Stimulated activated CD8-positive, alpha-beta memory T cell treated with anti-CD3 and anti-CD28 coated beads, Interleukin-15, amount 100 ng/mL, for 4 hours (primary cell): Measurements from ENCODE around the gene SOX9.
"Not testable (repeated sequence)": the region's sequence is repeated elsewhere in the genome, so short reads cannot be mapped to it uniquely, and the experiment has no call there.

Experiments used
- DNase-seq, 2 donors: peaks; one replicate each; pipeline ENCODE4 v3.0.0-alpha.2; 2020; ENCODE audit warnings: low read depth in 2 of 2

Gene SOX9

GRCh38 chr17:72126575-72127486 lies 6.0 kb downstream of the SOX9 start:
- no peak for DNase-seq

DNA sequence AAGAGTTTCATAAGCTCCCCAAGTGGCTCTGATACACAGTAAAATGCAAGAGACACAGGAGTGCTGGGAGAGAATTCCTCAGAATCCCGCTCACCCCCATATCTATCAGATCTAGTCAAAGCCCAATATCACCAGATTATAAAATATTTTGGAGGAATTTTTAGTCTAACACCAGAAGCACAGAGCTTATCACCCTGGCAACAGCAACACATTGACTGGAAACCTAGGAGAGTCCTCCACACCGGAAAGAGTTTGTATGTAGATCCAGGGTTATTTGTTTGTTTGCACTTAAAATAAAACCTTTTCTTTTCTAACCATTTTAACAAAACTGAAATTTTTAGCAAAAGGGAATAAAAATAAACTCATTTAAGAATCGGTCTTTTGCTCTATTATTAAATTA lies 7.2 kb downstream of the SOX9 start:
- DNase-seq, result no peak

- DNase-seq, result no peak
Measured at GRCh38 chr17:72134608-72135394, 14.0 kb downstream of the SOX9 start.

GRCh38 chr17:72135546-72136325 lies 14.9 kb downstream of the SOX9 start:
- no peak for DNase-seq

DNA sequence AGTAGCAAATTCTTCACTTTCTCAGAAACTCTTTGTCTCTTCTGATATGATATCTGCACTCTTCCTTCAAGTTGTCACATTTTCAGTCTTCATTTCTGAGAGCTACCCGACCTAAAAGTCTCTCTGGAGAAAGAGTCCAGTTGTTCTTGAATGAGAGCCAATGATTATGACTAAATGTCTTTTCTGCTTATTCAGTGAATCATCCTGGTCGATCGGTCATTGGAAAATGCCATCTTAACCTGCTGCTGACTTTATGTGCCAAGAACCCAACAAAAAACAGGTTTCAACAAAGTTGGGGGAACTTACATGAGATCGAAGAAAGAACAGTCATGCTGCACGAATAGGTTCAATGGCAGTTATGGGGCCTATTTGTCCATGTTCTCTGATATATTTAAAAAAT lies 15.9 kb downstream of the SOX9 start:
- DNase-seq, result no peak

DNA sequence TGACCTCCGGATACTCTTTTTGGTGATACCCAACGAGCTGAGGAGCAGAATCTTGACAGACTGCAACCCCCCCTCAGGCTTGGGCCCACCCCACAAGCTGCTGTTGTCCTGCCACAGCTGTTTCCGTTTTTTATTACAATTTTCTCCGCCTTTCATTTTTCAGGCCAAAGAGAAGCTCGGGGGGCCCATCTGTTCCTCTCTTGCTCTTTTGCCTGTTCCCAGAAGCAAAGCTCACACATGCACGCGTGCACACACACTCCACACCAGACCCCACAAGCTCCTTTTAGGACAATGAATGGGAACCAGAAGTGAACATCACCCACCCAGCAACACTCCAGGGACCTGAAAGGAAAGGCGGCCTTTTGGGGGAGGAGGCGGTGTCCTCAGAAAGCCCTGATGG lies 16.3 kb downstream of the SOX9 start:
- no peak for DNase-seq

GRCh38 chr17:72139212-72139611 lies 18.4 kb downstream of the SOX9 start:
- DNase-seq, result no peak

DNA sequence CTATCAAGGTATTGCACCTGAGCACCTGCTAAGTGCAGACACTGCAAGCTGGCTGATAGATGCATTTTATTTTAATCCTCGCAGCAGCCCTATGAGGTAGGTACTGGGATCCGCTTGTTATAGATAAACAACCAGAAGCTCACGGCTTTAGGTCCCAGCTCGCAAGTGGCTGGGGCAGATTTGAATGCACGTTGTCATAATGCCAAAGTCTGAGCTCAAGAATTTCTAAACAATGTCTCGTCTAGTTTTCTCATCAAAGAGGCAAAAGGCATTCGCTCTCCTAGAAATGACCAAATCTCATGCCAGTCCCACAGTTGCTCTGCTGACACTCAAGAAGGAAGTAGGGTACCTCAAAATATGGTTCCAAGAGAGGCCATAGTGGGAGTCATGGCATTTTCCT lies 20.5 kb downstream of the SOX9 start:
- no peak for DNase-seq

DNA sequence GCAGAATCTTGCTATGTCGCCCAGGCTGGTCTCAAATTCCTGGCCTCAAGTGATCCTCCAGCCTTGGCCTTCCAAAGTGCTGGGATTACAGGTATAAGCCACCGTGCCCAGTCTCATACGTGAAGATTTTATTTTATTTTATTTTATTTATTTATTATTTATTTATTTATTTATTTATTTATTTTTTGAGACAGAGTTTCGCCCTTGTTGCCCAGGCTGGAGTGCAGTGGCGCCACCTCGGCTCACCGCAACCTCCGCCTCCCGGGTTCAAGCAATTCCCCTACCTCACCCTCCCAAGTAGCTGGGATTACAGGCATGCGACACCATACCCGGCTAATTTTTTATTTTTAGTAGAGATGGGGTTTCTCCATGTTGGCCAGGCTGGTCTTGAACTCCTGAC lies 21.3 kb downstream of the SOX9 start:
- DNase-seq, result not testable (repeated sequence)

GRCh38 chr17:72142614-72143013 lies 21.8 kb downstream of the SOX9 start:
- no peak for DNase-seq

GRCh38 chr17:72143245-72143644 lies 22.4 kb downstream of the SOX9 start:
- no peak for DNase-seq

DNA sequence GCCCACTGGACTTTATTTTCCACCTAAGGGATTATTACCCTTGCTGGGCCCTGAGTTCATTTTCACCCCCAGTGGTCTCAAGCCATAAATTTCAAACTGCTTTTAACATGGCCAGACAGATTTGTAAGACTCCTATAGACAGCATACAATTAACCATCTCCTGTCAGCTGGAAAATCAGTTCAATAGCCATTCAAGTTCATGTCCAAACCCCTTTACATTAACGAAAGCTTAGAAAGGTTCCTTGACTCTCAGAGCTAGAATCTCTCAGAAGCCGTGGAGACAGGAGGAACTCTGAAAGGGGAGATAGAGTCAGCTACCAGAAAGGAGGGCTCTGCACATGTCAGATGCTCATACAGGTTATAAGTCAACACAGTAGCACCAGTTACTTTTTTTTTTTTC lies 23.3 kb downstream of the SOX9 start:
- DNase-seq, result no peak

DNA sequence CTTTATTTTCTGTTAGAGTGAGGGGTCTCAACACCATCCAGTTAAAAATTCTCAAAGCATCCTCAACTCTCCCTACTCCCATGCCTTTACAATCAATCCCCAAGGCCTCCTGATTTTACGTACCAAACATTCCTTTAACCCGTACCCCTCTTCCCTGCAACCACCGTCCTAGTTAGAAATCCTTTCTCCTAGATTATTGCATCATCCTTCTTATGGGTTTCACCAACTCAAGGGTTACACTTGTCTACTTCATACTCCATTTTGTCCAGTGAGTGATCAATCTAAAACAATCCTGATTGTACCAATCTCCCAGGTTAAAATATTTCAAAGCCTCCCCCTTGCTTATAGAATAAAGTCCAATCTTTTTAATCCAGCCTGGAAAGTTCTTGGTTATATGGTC lies 24.7 kb downstream of the SOX9 start:
- no peak for DNase-seq

- no peak for DNase-seq
Measured at GRCh38 chr17:72145962-72146361, 25.1 kb downstream of the SOX9 start.

DNA sequence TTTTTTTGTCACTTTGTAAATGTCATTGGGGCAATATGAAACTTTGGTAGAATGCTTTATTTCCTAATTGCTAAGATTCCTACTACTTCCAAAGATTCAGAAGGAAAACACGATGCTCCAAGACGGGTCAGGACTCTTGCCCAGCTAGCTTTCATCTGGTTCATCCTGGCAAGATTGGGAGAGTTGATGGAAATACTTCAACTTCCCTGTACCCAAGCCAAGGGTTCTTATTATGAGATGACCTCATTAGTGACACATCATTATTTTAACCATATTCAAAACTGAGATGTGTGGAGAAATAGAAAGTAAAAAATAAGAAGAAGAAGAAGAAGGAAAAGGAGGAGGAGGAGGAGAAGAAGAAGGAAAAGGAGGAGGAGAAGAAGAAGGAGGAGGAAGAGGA lies 25.6 kb downstream of the SOX9 start:
- DNase-seq, result no peak

DNA sequence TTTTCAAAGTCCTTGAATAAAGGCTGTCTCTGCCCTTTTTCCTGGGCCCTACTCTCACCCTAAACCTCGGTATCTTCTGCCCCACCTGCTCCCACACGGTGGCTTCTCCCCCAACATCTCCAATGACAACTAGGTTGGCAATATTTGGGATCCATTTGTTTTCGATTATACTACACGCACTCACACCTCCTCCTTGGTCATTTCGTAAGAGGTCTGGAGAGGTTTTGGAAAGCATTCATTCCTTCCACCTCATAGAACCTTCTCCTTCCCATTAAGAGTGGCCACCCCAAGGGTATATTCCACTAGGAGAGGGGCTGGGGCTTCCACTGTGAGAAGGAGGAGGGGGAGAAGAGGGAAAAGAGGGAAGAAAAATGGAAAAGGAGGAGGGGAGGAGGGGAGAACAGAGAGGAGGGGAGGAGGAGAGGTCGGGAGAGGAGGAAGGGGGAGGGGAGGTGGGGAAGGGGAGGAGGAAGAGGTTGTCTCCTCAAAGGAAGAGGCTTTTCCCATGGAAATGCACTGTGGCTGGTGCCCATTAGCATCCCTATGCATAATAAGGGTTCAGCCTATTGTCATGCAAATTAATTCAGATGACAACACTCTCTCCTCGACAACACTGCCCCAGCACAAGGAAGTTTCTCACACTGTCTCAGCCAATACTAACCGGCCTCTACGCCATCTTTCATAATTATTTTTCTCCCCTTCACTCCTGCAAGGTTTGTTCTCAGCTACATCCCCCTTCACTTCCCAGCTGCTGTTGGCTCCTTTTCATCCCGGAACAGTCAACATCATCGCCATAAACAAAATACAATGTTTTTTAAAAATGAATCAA lies 30.0 kb downstream of the SOX9 start:
- no peak for DNase-seq

DNA sequence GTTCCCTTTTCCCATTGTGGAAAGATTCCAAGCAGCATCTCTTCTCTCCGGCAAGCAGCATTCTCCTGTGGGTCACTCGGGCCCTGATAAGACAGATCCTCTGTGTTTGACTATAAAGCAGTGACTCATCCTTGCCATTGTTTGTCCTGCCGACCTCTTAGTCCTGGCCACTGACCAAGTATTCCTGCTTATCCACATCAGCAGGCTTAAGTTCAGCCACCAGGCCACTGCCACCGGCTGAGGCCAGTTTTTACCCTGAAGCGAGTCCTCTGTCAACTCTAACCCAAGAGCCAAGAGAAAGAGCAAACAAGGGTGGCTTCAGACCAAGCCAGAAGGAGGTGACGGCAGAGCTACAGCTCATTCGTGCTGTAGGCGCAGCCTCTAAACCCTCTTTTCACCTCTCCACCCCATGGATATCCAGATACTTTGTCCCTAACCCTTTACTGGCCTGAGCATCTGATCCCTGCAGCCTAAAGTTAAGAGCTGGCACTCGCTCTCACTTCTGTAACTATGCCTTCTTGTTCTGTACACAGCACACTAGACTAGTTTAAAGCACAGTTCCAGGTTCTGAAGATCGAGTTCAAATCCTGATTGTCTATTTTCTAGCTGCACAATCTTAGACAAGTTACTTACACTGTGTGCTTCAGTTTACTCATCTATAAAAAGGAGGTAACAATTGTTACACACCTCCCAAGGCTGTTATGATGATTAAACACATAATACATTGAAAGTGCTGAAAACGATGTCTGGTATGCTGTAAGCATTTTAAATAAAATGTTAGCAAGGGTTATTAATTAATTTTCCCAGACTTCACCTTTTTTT lies 31.0 kb downstream of the SOX9 start:
- no peak for DNase-seq

GRCh38 chr17:72152387-72152929 lies 31.6 kb downstream of the SOX9 start:
- no peak for DNase-seq

- DNase-seq, result no peak
Measured at GRCh38 chr17:72158895-72159885, 38.4 kb downstream of the SOX9 start.
